ENCODE measurements around the gene WNK2. TPM values are rescaled to one million over a fixed set of nuclear protein-coding genes. Genes with fewer than 3 reads are reported as not detected.

WNK2 gene
- total and polyA plus RNA-seq, 7 donors: 8.1 to 58.8 (median 35.5) TPM

GRCh38 chr9:93252781-93253530 lies 69.0 kb downstream of the WNK2 start:
- WGBS, 3 donors: 78 to 89% (median 83%) methylated on average over 20 of the region's 20 CpGs
- peak in 1 of 2 donors; percentile 47 for DNase-seq
- Histone ChIP-seq H3K36me3 (ENCODE audit: insufficient read depth in 1 of 2, low read depth in 1 of 2) (no peaks in the 10 kb centered on the region), H3K27ac (no peak overlapping the region), H3K4me1 (peaks cover 6% of the 10 kb centered on the region), H3K9me3 (no peaks in the 10 kb centered on the region), H3K27me3 (ENCODE audit: insufficient read depth in 3 of 3, low read length in 2 of 3) (no peaks in the 10 kb centered on the region), H3K4me3 (no peak overlapping the region)
- intact Hi-C loops (cut with DNase I): no loop called here
- no peak for ATAC-seq
- no peak for TF ChIP-seq CTCF (IDR thresholded peaks at IDR 0.05)

- intact Hi-C loops (cut with DNase I): no loop called here
- no peak for ATAC-seq
- Histone ChIP-seq H3K9me3 (no peaks in the 10 kb centered on the region), H3K4me1 (no peaks in the 10 kb centered on the region), H3K27ac (no peak overlapping the region), H3K27me3 (ENCODE audit: insufficient read depth in 3 of 3, low read length in 2 of 3) (no peaks in the 10 kb centered on the region), H3K4me3 (no peak overlapping the region), H3K36me3 (ENCODE audit: insufficient read depth in 1 of 2, low read depth in 1 of 2) (no peaks in the 10 kb centered on the region)
- DNase-seq: no peak
- no peak for TF ChIP-seq CTCF (IDR thresholded peaks at IDR 0.05)
- 88 to 90% (median 88%) methylated on average over 10 of the region's 10 CpGs for WGBS, 3 donors
Observed at GRCh38 chr9:93253633-93254032, 69.7 kb downstream of the WNK2 start.

- Histone ChIP-seq H3K9me3 (no peaks in the 10 kb centered on the region), H3K4me3 (no peak overlapping the region), H3K27ac (no peak overlapping the region), H3K27me3 (ENCODE audit: insufficient read depth in 3 of 3, low read length in 2 of 3) (no peaks in the 10 kb centered on the region), H3K4me1 (no peaks in the 10 kb centered on the region), H3K36me3 (ENCODE audit: insufficient read depth in 1 of 2, low read depth in 1 of 2) (no peaks in the 10 kb centered on the region)
- 91 to 94% (median 94%) methylated on average over 14 of the region's 14 CpGs for WGBS, 3 donors
- DNase-seq (peak in 1 of 2 donors; percentile 29), ATAC-seq (no peak)
- intact Hi-C loops (cut with DNase I): no loop called here
- TF ChIP-seq CTCF (IDR thresholded peaks at IDR 0.05): no peak
Observed at GRCh38 chr9:93254061-93254481, 70.1 kb downstream of the WNK2 start.

DNA sequence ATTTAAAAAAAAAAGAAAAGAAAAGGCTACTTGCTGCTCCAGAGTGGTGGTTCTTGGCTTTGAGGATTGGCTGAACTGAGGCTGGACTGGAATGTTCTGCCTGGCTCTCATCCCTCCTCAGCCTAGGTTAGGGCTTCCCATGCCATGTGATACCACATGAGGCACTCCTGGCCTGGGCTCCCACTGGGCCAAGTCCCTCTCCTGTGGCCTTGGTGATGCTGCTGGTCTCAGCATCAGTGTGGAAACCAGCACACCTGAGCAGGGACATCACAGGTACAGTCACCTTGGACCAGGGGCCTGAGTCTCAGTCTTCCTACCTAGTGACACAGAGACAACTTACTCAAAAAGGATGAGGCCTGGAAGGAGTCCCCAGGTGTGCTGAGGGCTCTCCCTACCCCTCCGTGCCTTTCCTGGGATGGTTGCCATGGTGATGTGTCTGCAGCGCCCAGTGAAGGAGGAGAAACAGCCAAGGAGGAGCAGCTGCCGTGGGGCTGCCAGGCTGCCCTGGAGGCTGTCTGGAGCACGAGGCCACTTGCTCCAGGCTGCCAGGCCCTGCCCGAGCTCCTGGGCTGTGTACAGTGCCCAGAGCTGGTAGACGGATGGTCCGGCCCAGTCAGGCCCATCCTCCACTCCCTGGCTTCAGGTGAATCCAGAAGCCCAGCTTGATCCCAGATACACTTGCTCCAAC lies 71.0 kb downstream of the WNK2 start:
- Histone ChIP-seq H3K9me3 (no peaks in the 10 kb centered on the region), H3K4me1 (no peaks in the 10 kb centered on the region), H3K36me3 (ENCODE audit: insufficient read depth in 1 of 2, low read depth in 1 of 2) (no peaks in the 10 kb centered on the region), H3K27me3 (ENCODE audit: insufficient read depth in 3 of 3, low read length in 2 of 3) (no peaks in the 10 kb centered on the region), H3K4me3 (no peak overlapping the region), H3K27ac (no peak overlapping the region)
- DNase-seq: no peak
- intact Hi-C loops (cut with DNase I): no loop called here
- 57 to 72% (median 63%) methylated on average over 7 of the region's 7 CpGs for WGBS, 3 donors
- ATAC-seq: no peak
- TF ChIP-seq CTCF (IDR thresholded peaks at IDR 0.05): no peak

All from psoas muscle (tissue), 8 donors.